Heart left ventricle (tissue), 13 donors: Measurements from ENCODE around the gene MAN2A2.

Source experiments
- CTCF ChIP-seq, 12 donors: fragments of 200-600 bp; sonication (generic) in 4 of 12; IDR thresholded peaks; one replicate each; pipeline versions ENCODE4 v1.5.0 to v1.8.0; 2018 to 2022; ENCODE audit warnings: antibody characterized with exemption in 12 of 12, mild to moderate bottlenecking in 5 of 12
- POLR2A ChIP-seq, 2 donors: fragments of 450-650 bp; IDR thresholded peaks; one replicate each; pipeline ENCODE4 v1.6.1; 2017; ENCODE audit warnings: antibody characterized with exemption in 2 of 2, mild to moderate bottlenecking in 2 of 2, moderate library complexity in 2 of 2
- donor health status: ischemic (EF 13 %, LVEDD 7.1; RV severe dilation, severe dysfunction).
- donor health status: DM: no; HTN: yes; CAD: no.
- donor health status: DM: no; HTN: no; CAD: no.
- donor health status: ischemic (EF 25% LVEDD 6.9; RV normal size, moderate dysfunction).
- donor health status: ischemic (EF 25% LVEDD 5.7; RV mildly dilated, moderate dysfunction).
- donor health status: ischemic (EF 35%, LVEDD 5.7; RV mildly dilated, moderate dysfunction).
- donor health status: nonischemic (EF 11% LVEDD 7.7; RV severe dilation, severe dysfunction).
- donor health status: DM: yes; HTN: yes; CAD: no.
- donor health status: PGD.
- donor health status: ischemic (EF 29% LVEDD 5.4; RV normal size, mild dysfunction).
- donor health status: nonischemic (EF 23%, LVEDD 6.1; RV moderate dilation, normal function).

- TF ChIP-seq CTCF (IDR thresholded peaks at IDR 0.05) (no peak), POLR2A (IDR thresholded peaks at IDR 0.05) (no peak)
Measured at GRCh38 chr15:90895571-90896117, 7.5 kb upstream of the MAN2A2 start.
